Left ventricle myocardium inferior (tissue), 1 donor: Measurements from ENCODE around the gene SCN3B. TPM values are rescaled to one million over a fixed set of nuclear protein-coding genes. Genes with fewer than 3 reads are reported as not detected.

Experiments used
- DNase-seq: peaks from one replicate; pipeline ENCODE4 v3.0.0-alpha.2; 2020
- H3K27ac ChIP-seq: fragments of 200-600 bp; replicated peaks from 2 replicates; pipeline ENCODE4 v1.8.0; 2021
- H3K27me3 ChIP-seq: fragments of 200-600 bp; 2 replicates; pipeline ENCODE4 v1.8.0; 2021; ENCODE audit warnings: low read depth
- H3K36me3 ChIP-seq: fragments of 200-600 bp; 2 replicates; pipeline ENCODE4 v1.8.0; 2021
- H3K4me1 ChIP-seq: fragments of 200-600 bp; 2 replicates; pipeline ENCODE4 v1.8.0; 2021
- H3K4me3 ChIP-seq: fragments of 200-600 bp; 2 replicates; pipeline ENCODE4 v1.8.0; 2021; ENCODE audit warnings: mild to moderate bottlenecking, moderate library complexity
- H3K9me3 ChIP-seq: fragments of 200-600 bp; replicated peaks from 2 replicates; pipeline ENCODE4 v1.8.0; 2021
- CTCF ChIP-seq: fragments of 200-600 bp; IDR thresholded peaks from 2 replicates; pipeline ENCODE4 v1.8.0; 2021; ENCODE audit warnings: antibody characterized with exemption, mild to moderate bottlenecking, borderline replicate concordance
- intact Hi-C: fragments of 100-400 bp; cut with micrococcal nuclease; formaldehyde crosslinking; loops from one replicate; pipeline ENCODE4 v1.11.0; 2022
- total RNA-seq: library from RNA; stranded (reverse); fragmentation: NEBNext Ultra II Directional; extraction: Animal tissue kit (Norgen Biotek cat#: 25700); gene quantifications from one replicate; pipeline ENCODE4 v1.2.1, GENCODE V29; 2021
- donor health status: DM: no; HTN: yes; CAD: no; lungs with severe emphysema.

The SCN3B gene
- total RNA-seq, 1 donor from 2014 or later: 1.9 TPM

- no peak for TF ChIP-seq CTCF
- no peak for DNase-seq
- no peaks in the 10 kb centered on the region for H3K9me3 ChIP-seq
Measured at GRCh38 chr11:123696183-123696582, 41.8 kb upstream of the SCN3B start.

DNA sequence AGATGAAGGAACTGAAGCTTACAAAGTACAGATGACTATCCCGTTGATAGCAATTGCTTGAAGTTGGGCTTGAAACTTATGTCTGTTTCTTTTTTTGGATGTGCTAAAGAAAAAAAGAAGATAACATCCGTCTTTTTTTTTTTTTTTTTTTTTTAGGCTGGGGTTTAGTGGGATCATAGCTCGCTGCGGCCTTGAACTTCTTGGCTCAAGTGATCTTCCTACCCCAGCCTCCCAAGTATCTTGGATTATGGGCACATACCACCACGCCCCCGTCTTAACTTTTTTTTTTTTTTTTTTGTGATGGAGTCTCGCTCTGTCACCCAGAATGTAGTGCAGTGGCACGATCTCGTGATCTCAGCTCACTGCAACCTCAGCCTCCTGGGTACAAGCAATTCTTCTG, 40.8 kb upstream of the SCN3B start:
- no peak for DNase-seq
- TF ChIP-seq CTCF: no peak
- Histone ChIP-seq H3K4me1 (no peaks in the 10 kb centered on the region), H3K4me3 (no peak overlapping the region), H3K36me3 (no peaks in the 10 kb centered on the region), H3K27ac (no peak overlapping the region), H3K9me3 (no peaks in the 10 kb centered on the region), H3K27me3 (peaks cover 56% of the 10 kb centered on the region)
- intact Hi-C loops: no loop called here

More at GRCh38 chr11:123696183-123696582, 41.8 kb upstream of the SCN3B start:
- intact Hi-C loops: no loop called here
- H3K4me3 ChIP-seq: no peak overlapping the region
- no peak overlapping the region for H3K27ac ChIP-seq
- H3K36me3 ChIP-seq: no peaks in the 10 kb centered on the region
- no peaks in the 10 kb centered on the region for H3K4me1 ChIP-seq
- peaks cover 48% of the 10 kb centered on the region for H3K27me3 ChIP-seq

DNA sequence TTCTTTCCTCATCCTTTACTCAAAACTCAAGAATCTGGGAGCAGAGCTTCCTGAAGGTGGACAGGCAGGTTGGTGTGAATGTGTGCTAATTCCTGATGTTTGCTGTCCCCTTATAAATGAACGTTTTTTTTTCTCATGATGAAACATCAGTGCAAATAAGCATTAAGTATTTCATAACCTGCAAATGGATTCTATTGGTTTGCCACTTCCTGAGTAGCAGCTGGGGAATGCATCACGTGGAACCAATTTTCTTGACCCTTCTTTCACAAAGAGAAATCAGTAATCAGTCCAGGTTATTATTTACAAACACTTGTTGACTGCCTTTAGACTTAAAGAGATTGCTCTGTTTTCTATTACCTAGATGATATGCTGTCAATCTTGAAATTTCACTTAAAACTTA, 40.1 kb upstream of the SCN3B start:
- H3K9me3 ChIP-seq: no peaks in the 10 kb centered on the region
- H3K4me1 ChIP-seq: no peaks in the 10 kb centered on the region
- H3K36me3 ChIP-seq: no peaks in the 10 kb centered on the region
- no peak overlapping the region for H3K27ac ChIP-seq
- H3K4me3 ChIP-seq: no peak overlapping the region
- H3K27me3 ChIP-seq: peaks cover 63% of the 10 kb centered on the region
- TF ChIP-seq CTCF: no peak
- no peak for DNase-seq
- intact Hi-C loops: no loop called here

DNA sequence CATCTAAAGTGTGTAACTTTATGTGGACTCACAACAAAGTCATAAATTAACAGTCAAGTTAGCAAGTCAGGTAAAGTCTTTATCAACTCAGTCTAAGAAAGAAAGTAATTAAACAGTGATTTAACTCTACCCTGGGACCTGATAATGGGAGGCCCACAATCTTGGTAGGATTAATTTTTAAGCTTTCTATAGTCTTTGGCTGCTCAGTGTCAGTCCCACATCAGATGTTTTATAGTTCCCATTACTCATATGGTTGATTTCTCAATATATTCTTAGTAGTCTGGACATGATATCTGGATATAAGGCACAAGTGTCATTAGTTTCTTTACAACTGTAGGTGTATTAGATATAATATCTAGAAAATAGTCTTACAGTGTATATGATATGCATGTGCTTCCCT, 38.5 kb upstream of the SCN3B start:
- H3K27ac ChIP-seq: no peak overlapping the region
- DNase-seq: no peak
- H3K27me3 ChIP-seq: peaks cover 72% of the 10 kb centered on the region
- intact Hi-C loops: no loop called here
- H3K36me3 ChIP-seq: no peaks in the 10 kb centered on the region
- no peak overlapping the region for H3K4me3 ChIP-seq
- no peaks in the 10 kb centered on the region for H3K4me1 ChIP-seq
- no peaks in the 10 kb centered on the region for H3K9me3 ChIP-seq
- TF ChIP-seq CTCF: no peak

DNA sequence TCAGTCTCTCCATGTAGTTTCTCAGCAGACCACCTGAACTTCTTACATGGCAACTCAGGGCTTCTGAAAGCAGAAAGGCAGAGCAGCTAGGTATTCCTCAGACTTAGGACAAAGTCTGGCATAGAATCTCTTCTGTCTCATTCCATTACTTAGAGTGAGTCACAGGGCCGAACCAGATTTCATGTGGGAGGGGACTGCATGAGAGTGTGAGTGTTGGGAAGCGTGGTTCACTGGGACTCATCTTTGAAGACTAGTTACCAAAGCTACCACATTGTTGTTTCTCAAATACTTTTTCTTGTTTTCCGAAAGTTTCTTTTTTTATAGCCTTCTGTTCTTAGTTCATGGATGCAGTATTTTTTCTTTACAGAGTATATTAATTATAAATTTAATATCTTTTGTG, 36.1 kb upstream of the SCN3B start:
- Histone ChIP-seq H3K36me3 (no peaks in the 10 kb centered on the region), H3K27ac (no peak overlapping the region), H3K4me3 (no peak overlapping the region), H3K27me3 (peaks cover 63% of the 10 kb centered on the region), H3K4me1 (no peaks in the 10 kb centered on the region), H3K9me3 (no peaks in the 10 kb centered on the region)
- DNase-seq: no peak
- intact Hi-C loops: no loop called here
- TF ChIP-seq CTCF: no peak

GRCh38 chr11:123684601-123685000, 30.2 kb upstream of the SCN3B start:
- intact Hi-C loops: no loop called here
- no peak for TF ChIP-seq CTCF
- H3K4me3 ChIP-seq: no peak overlapping the region
- H3K36me3 ChIP-seq: no peaks in the 10 kb centered on the region
- H3K9me3 ChIP-seq: no peaks in the 10 kb centered on the region
- no peak for DNase-seq
- H3K27me3 ChIP-seq: peaks cover 25% of the 10 kb centered on the region
- no peaks in the 10 kb centered on the region for H3K4me1 ChIP-seq
- H3K27ac ChIP-seq: no peak overlapping the region
